Measurements from ENCODE around the gene RAB11FIP3.

DNA sequence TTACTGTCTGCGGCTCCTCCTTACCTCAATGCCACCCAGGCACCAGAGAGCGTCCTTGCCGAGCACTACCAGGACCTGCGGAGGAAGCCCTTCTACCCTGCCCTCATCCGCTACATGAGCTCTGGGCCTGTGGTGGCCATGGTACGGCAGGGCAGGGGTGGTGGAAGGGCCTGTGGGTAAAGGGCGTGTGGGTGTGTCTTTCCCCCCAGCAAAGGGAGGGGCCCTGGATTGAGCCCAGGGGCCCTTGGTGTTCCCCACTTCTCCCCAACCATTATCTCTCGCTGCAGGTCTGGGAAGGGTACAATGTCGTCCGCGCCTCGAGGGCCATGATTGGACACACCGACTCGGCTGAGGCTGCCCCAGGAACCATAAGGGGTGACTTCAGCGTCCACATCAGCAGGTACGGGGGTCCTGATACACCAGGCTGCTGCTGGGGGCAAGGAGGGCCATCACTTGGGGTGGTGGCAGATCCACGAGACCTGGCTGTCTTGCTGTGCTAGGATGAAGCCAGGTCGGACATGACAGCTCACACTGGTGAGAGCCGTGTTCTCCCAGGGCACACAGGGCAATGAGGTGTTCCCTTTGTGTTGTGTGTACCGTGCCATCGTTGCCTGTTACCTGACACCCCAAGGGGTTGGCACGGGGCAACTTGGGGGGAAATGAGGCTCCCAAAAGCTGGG, 26.0 kb upstream of the RAB11FIP3 start:
- TF ChIP-seq, protein P1, sequence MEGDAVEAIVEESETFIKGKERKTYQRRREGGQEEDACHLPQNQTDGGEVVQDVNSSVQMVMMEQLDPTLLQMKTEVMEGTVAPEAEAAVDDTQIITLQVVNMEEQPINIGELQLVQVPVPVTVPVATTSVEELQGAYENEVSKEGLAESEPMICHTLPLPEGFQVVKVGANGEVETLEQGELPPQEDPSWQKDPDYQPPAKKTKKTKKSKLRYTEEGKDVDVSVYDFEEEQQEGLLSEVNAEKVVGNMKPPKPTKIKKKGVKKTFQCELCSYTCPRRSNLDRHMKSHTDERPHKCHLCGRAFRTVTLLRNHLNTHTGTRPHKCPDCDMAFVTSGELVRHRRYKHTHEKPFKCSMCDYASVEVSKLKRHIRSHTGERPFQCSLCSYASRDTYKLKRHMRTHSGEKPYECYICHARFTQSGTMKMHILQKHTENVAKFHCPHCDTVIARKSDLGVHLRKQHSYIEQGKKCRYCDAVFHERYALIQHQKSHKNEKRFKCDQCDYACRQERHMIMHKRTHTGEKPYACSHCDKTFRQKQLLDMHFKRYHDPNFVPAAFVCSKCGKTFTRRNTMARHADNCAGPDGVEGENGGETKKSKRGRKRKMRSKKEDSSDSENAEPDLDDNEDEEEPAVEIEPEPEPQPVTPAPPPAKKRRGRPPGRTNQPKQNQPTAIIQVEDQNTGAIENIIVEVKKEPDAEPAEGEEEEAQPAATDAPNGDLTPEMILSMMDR (conservative IDR thresholded peaks at IDR 0.05) = no peak
- no peak for TF ChIP-seq ZFX (IDR thresholded peaks at IDR 0.05)

All from C4-2B (cell line).